ENCODE data around the gene LYSET. TPM values are rescaled to one million over a fixed set of nuclear protein-coding genes. Genes with fewer than 3 reads are reported as not detected.

Gene LYSET, protein sequence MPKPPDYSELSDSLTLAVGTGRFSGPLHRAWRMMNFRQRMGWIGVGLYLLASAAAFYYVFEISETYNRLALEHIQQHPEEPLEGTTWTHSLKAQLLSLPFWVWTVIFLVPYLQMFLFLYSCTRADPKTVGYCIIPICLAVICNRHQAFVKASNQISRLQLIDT
- 5.5 and 5.7 TPM in 2 replicates for total RNA-seq

GRCh38 chr14:93184391-93185348 lies at the start of gene LYSET, which contains the start of gene MOAP1:
LYSET (plus strand) TSS chr14:93185317; CDS start chr14:93185406, 89 bp downstream.
MOAP1 (minus strand) TSS chr14:93184897; CDS start chr14:93184242, 655 bp downstream.

DNA sequence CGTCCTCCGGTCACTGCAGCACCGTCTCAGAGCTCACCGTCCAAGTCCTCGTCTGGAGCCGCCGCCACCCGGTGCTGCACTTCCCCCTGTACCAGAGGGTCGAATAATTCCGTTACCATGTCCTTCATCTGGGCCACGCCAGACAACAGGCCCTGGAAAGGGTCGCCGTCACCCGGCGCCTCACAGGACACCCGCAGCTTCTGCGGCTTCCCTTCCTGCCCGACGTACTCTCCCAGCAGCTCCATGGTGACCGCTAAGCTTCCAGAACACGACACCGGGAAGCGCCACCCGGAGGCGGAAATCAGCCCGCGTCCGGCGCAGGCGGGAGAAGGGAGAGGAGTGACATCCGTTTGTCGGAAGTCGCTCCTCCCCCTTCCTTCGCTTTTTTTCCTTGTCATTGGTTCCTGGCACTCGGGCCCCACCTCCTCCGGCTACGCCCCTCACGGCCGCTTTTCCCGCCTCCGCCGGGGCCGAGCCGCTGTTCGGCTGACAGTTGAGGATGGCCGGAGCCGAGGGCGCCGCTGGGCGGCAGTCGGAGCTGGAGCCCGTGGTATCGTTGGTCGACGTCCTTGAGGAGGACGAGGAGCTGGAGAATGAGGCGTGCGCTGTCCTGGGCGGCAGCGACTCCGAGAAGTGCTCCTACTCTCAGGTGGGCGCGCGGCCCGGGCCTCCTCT lies 21.8 kb downstream of the LYSET start, which contains the start of the genes GON7 and UBR7:
Gene GON7, minus strand, starts transcription at position 273 of the 675 bp plus-strand sequence. Its CDS starts 28 bp downstream, at position 245.
Gene UBR7, plus strand, starts transcription at position 464 of the 675 bp plus-strand sequence. Its CDS starts 36 bp downstream, at position 500.

Other genes with a start within 250 kb of the LYSET start
- 10.8 and 14.3 TPM in 2 replicates for gene ITPK1, start 69.4 kb upstream of the LYSET start, total RNA-seq
- gene MOAP1, start 420 bp upstream of the LYSET start, total RNA-seq = 7.4 and 8.0 TPM in 2 replicates
- 9.7 and 15.6 TPM in 2 replicates for gene GON7, start 21.7 kb downstream of the LYSET start, total RNA-seq
- gene UBR7, start 21.9 kb downstream of the LYSET start, total RNA-seq = 26.9 and 28.4 TPM in 2 replicates
- 6.7 and 6.8 TPM in 2 replicates for gene BTBD7, start 147.7 kb downstream of the LYSET start, total RNA-seq
- not detected in 2 replicates for gene COX8C, start 161.9 kb downstream of the LYSET start, total RNA-seq
- gene UNC79, start 245.6 kb downstream of the LYSET start, total RNA-seq = not detected in 2 replicates

All from bronchus fibroblast of lung (primary cell).